Kidney tubule cell (primary cell): ENCODE measurements around the gene CBLN3.

Experiments
- DNase-seq: peaks from one replicate; pipeline ENCODE4 v3.0.0-alpha.2; 2018; ENCODE audit warnings: low spot score

CBLN3 gene

GRCh38 chr14:24439257-24439656 is 9.8 kb upstream of the CBLN3 start:
- DNase-seq = no peak

- no peak for DNase-seq
Measured at GRCh38 chr14:24438223-24439097, 9.0 kb upstream of the CBLN3 start.

- no peak for DNase-seq
Measured at GRCh38 chr14:24437736-24438067, 8.2 kb upstream of the CBLN3 start.

DNA sequence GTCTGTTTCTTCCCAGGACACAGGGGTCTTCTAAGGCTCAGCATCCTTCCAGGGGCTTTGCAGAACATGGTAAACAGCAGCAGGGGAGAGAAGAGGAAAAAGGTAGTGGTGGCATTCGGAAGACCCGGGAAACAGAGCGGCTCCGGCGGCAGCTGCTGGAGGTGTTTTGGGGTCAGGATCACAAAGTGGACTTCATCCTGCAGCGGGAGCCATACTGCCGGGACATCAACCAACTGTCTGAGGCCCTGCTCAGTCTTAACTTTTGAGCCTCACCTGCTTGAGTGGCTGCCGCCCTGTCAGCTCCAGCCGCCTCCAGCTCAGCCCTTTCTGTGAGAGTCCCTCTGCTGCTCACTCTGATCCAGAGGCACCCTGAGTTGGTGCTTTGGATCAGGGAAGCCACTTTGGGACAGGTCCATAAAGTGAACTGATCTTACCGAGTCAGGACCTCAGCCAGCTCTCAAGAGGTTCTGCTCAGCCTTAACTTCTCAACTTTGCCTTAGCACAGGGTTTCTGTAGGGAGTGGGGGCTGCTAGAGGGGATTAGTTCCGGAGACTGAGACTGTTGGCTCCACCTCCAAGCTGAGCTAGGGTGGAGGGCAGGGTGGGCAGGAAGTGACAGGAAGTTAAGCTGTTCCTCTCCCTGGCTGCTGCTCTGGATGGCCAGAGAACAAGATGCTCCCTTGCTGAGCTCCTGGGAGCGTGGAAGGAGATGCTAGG is 7.7 kb upstream of the CBLN3 start:
- DNase-seq = no peak

- peak; percentile 79 for DNase-seq
Measured at GRCh38 chr14:24436355-24437019, 7.0 kb upstream of the CBLN3 start.

DNA sequence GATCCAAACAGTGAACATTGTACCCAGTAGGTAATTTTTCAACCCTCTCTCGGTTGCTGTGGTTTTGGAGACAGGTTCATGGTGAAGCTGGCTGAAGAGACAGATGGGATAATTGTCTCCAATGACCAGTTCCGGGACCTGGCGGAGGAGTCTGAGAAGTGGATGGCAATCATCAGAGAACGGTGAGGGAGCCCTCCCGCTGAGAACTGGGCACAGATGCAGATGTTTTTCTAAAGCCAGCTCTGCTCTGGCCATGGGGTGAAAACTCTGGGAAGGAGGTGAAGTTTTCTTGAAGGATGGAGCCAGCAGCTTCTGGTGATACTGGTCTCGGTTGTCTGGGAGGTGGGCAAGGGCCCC is 6.5 kb upstream of the CBLN3 start:
- no peak for DNase-seq

DNA sequence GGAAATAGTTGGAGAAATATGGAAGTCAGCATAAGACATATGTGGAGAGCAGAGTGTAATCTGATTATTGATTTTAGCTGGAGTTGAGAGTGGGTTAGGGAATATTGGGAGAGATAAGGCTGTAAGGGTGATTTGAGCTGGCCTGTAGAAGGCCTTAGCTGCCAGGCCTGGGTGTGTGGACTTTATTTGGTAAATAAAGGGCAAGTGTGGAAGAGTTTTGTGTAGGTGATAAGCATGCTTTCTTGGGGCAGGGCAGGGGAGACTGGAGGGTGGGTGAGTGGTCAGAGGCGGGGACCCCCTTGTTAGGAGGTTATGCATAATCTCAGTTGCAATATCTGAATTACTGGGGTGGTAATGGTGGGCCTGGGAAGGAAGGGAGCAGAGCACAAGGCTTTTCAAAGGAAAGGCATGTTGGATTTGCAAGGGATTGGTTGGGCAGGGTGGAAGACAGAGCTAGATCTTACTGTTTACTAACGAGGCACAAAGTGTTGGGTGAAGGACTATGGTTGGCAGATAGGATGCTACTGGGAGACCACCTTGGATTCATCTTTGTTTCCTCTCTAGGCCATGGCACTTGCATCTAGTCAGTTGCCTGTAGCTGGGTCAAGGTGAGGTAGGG is 5.8 kb upstream of the CBLN3 start:
- DNase-seq = no peak

DNA sequence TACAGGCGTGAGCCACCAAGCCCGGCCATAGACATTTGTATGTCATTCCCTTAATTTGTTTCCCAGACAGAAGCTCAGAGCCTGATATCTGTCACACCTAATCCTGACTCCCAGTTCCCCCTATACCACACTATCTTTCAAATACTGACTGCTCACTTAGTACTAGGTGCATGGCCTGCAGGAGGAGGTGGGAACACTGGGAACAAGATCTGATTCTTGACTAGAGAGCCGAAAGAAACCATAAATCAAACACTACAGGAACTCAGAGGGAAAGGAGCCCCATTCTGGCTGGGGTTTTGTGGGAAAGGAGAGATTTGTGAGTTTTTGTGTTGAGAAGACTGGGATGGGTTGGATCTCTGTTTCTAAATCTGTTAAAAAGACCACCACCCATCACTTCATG is 5.2 kb upstream of the CBLN3 start:
- no peak for DNase-seq

DNA sequence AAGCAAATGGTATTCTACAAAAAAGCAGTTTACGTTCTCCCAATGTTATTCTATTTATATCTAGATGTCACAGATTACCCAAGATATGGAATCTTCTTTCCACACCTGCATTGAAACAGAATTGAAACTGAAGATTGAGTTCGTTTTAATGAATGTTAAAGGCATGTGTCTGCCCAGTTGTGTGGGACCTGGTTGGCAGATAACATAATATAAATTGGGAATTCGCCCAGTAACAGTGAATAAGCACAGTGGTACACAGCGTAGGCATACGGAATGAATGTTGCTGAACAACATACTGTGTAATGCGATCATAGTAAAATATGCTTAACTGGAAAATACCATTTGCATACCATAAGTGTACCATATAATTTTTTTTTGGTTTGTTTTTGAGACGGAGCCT is 4.6 kb upstream of the CBLN3 start:
- no peak for DNase-seq

DNA sequence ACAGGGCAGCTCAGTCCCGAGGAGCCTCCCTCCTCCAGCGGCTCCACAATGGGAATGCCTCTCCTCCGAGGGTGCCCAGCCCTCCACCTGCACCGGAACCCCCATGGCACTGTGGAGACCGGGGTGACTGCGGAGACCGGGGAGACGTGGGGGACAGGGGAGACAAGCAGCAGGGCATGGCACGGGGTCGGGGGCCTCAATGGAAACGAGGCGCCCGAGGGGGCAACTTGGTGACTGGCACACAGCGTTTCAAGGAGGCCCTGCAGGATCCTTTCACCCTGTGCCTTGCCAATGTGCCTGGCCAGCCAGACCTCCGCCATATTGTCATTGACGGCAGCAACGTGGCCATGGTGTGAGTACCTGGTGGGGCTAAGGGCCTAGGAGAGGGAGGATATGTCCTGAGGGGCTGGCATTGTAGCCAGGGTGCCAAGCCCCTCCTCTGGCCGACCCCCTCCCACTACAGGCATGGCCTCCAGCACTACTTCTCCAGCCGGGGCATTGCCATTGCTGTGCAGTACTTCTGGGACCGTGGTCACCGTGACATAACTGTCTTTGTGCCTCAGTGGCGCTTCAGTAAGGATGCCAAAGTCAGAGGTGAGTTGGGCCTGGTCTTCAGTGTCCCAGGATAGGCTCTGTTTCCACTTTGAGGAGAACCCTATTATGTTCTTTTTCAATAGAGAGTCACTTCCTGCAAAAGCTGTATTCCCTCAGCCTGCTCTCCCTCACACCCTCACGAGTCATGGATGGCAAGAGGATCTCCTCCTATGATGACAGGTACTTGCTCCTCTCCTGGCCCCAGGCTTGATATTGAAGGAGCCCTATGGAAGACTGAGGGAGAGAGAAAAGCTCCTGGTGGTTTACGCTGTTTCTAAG is 3.0 kb upstream of the CBLN3 start:
- peak; percentile 48 for DNase-seq

DNA sequence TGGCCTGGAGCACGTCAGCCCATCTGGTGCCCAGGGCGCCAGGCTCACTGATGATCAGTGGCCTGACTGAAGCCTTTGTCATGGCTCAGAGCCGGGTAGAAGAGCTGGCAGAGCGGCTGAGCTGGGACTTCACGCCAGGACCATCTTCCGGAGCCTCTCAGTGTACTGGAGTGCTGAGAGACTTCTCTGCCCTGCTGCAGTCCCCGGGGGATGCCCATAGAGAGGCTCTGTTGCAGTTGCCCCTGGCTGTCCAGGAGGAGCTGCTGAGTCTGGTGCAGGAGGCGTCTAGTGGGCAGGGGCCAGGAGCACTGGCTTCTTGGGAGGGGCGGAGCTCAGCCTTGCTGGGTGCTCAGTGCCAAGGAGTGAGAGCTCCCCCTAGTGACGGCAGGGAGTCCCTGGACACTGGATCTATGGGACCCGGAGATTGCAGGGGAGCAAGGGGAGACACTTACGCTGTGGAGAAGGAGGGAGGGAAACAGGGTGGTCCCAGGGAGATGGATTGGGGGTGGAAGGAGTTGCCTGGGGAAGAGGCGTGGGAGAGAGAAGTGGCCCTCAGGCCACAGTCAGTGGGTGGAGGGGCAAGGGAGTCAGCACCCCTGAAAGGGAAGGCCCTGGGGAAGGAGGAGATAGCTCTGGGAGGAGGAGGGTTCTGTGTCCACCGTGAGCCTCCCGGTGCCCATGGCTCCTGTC is 2.2 kb upstream of the CBLN3 start:
- peak; percentile 94 for DNase-seq

DNA sequence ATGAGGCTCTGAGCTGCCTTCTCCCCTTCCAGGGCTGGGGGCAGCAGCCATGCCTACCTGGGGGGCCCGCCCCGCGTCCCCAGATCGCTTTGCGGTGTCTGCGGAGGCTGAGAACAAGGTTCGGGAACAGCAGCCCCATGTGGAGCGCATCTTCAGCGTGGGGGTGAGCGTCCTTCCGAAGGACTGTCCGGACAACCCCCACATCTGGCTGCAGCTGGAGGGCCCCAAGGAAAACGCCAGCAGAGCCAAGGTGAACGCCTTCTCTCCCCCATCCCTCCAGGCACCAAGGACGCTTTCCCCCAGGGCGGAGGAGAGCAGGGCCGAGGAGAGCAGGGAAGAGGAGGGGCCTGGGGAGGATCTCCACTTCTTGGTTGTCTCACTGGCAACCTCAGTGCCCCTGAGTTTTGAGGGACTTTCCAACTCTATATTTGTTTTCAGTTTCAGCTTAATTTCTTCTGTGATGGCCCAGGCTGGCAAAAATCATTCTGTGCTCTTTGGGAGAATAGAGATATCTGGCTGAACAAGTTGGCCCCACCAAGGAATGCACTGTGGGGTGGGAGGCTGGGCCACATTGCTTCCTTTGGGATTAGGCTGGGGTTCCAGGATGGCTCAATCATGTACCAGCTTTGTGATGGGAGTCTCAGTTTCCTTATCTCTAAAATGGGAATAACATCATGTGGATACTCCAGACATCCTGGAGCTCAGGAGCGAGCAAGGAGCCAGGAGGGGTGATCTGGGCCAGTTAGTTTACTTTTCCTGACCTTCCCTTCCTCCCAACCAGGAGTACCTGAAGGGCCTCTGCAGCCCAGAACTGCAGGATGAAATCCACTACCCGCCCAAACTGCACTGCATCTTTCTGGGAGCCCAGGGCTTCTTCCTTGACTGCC is 1.5 kb upstream of the CBLN3 start:
- peak; percentile 60 for DNase-seq

GRCh38 chr14:24430143-24430681 is 744 bp upstream of the CBLN3 start:
- peak; percentile 79 for DNase-seq

- no peak for DNase-seq
Measured at GRCh38 chr14:24428628-24429394, 657 bp downstream of the CBLN3 start.

GRCh38 chr14:24427537-24428508 is 1.6 kb downstream of the CBLN3 start:
- no peak for DNase-seq

DNA sequence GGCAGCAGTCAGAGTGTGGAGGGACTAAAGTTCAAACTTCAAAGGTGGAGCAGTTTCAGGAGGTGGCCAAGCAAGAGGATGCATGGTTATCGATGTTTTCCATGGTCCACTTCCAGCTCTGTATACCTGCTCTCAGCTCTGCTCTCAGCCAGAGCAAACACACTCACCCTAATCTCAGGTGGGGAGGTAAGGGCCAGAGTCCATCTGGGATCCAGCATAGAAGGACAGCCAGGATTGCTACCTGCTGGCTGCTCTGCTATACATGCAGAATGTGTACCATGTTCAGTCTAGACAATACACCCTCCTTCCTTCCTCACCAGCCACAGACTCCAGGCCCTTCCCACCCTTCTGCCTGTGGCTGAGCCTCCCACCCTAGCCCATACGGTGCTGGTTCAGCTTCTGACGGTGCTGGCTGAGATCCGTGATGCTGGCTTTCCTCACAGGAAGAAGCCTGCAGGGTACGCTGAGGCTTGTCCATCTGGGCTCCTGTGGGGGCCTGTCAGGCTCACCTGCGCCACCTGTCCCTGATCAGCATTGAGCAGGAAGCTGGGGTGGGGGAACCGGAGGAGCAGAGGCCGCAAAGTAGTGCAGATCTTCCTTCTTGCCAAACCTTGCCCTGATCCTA is 2.4 kb downstream of the CBLN3 start:
- DNase-seq = no peak
